Umbilical cord (tissue), 2 donors: ENCODE measurements around the gene KCNQ1OT1. TPM values are rescaled to one million over a fixed set of nuclear protein-coding genes. Genes with fewer than 3 reads are reported as not detected.

ENCODE experiments used
- DNase-seq: peaks from one replicate; pipeline ENCODE4 v3.0.0-alpha.2; 2015; ENCODE audit warnings: low spot score
- total RNA-seq: library from RNA; depleted of rRNA; stranded (reverse); fragments of >200 nt; gene quantifications from one replicate; pipeline ENCODE4 v1.2.3, GENCODE V29; 2014; ENCODE audit warnings: low replicate concordance; ENCODE audit not compliant: insufficient read depth

Gene KCNQ1OT1
- total RNA-seq, 1 donor from 2014 or later: 21.9 TPM

- DNase-seq: no peak
These were observed 126.4 kb downstream of the KCNQ1OT1 start for GRCh38 chr11:2573240-2574042.

- no peak for DNase-seq
These were observed 127.1 kb downstream of the KCNQ1OT1 start for GRCh38 chr11:2572491-2573239.

GRCh38 chr11:2571598-2572281 is 128.1 kb downstream of the KCNQ1OT1 start:
- no peak for DNase-seq

- no peak for DNase-seq
These were observed 128.8 kb downstream of the KCNQ1OT1 start for GRCh38 chr11:2570841-2571597.

- DNase-seq: no peak
These were observed 129.5 kb downstream of the KCNQ1OT1 start for GRCh38 chr11:2570211-2570811.

- no peak for DNase-seq
These were observed 130.0 kb downstream of the KCNQ1OT1 start for GRCh38 chr11:2569731-2570210.

- DNase-seq: no peak
These were observed 130.5 kb downstream of the KCNQ1OT1 start for GRCh38 chr11:2569321-2569721.

- DNase-seq: no peak
These were observed 132.6 kb downstream of the KCNQ1OT1 start for GRCh38 chr11:2567026-2567671.

- DNase-seq: no peak
These were observed 133.4 kb downstream of the KCNQ1OT1 start for GRCh38 chr11:2566223-2567025.

- no peak for DNase-seq
These were observed 134.2 kb downstream of the KCNQ1OT1 start for GRCh38 chr11:2565447-2566222.

GRCh38 chr11:2564588-2565425 is 135.0 kb downstream of the KCNQ1OT1 start:
- no peak for DNase-seq

- DNase-seq: no peak
These were observed 135.7 kb downstream of the KCNQ1OT1 start for GRCh38 chr11:2564008-2564530.

- no peak for DNase-seq
These were observed 136.4 kb downstream of the KCNQ1OT1 start for GRCh38 chr11:2563213-2564007.

- DNase-seq: no peak
These were observed 136.9 kb downstream of the KCNQ1OT1 start for GRCh38 chr11:2562890-2563212.

GRCh38 chr11:2561696-2562581 is 137.9 kb downstream of the KCNQ1OT1 start:
- DNase-seq: no peak
